Measurements from ENCODE around the gene SOS1. TPM values are rescaled to one million over a fixed set of nuclear protein-coding genes. Genes with fewer than 3 reads are reported as not detected.

SOS1 gene
- total and polyA plus RNA-seq, 2 donors (not counting 3 experiments of a cell fraction or from before 2014, with no cell fraction given) = 22.2 to 32.5 TPM

DNA sequence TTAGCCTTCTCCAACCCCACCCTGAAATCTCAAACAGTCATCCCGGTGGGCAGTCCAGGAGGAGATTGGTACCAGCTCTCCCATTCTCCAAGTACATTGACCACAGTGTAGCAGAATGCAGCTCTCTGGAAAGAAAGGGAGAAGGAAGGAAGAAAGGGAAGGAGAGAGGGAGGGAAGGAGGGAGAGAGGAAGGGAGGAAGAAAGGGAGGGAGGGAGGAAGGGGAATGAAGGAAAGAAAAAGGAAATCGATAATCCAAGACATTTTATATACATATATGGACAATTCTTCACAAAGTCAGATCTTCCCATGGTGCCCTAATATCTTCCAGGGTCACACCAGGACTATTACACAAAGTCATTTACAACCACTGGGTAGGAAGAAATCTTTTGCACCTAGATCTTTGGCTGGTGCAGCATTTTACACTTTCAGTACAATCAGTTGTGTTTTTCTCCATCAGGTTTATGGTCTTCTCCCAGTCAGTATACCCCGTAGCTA is 172.4 kb downstream of the SOS1 start:
- Histone ChIP-seq H3K4me2 (ENCODE audit: insufficient read depth, low read length) (no peak overlapping the region), H3K4me1 (ENCODE audit: control insufficient read depth, extremely low read depth, insufficient read depth, low read length) (peaks cover 6% of the 10 kb centered on the region), H3K9me3 (replicated peaks; ENCODE audit: control insufficient read depth, insufficient read depth, low read length) (no peaks in the 10 kb centered on the region), H2AFZ (ENCODE audit: low read depth, low read length) (no peak overlapping the region), H3K27me3 (ENCODE audit: control insufficient read depth in 2 of 2, insufficient read depth in 2 of 2, low read length in 2 of 2) (peaks cover 0 to 6% of the 10 kb centered on the region in 2 experiments), H3K4me3 (replicated peaks in 1 of 3; ENCODE audit: insufficient read depth in 1 of 3, low read depth in 1 of 3, low read length in 3 of 3) (no peak overlapping the region), H3K36me3 (ENCODE audit: control insufficient read depth in 2 of 2, extremely low read depth in 1 of 2, insufficient read depth in 2 of 2, low read length in 2 of 2) (no peaks in the 10 kb centered on the region), H3K9ac (replicated peaks; ENCODE audit: extremely low read depth, insufficient read depth, low read length) (no peak overlapping the region), H3K27ac (ENCODE audit: insufficient read depth, low read depth, low read length) (no peak overlapping the region), H3K9me1 (replicated peaks; ENCODE audit: control insufficient read depth, extremely low read depth, insufficient read depth, low read length) (no peaks in the 10 kb centered on the region), H3K79me2 (ENCODE audit: control insufficient read depth, insufficient read depth, low read length) (no peaks in the 10 kb centered on the region), H4K20me1 (replicated peaks; ENCODE audit: control insufficient read depth, extremely low read depth, insufficient read depth, low read length) (no peaks in the 10 kb centered on the region)
- FAIRE-seq = no peak
- CTCF ChIA-PET = interaction anchor here (1.0 to 5.7 kb wide), 35 partner anchors 9 to 783 kb away, joined by 3 to 449 read pairs (median 6); partner anchors contain the start of gene SOS1
- POLR2A ChIA-PET = interaction anchor here (0.6 to 1.1 kb wide), 2 partner anchors 11 to 176 kb away, joined by 5 to 6 read pairs; no protein-coding TSS in a partner anchor
- dilution Hi-C loops (cut with MboI; ENCODE audit: extremely low pct_ligation_motif_present, low sequenced_read_pairs) (no loop called here), intact Hi-C loops (cut with micrococcal nuclease) (no loop called here)
- TF ChIP-seq FOS (IDR thresholded peaks at IDR 0.05; ENCODE audit: borderline replicate concordance, insufficient read depth, low read length) = no peak
- TF ChIP-seq MYC (IDR thresholded peaks at IDR 0.05; ENCODE audit: low read depth, low read length) = no peak
- TF ChIP-seq GATA2 (IDR thresholded peaks at IDR 0.05; ENCODE audit: insufficient read depth, insufficient read length, low read depth, low read length) = no peak
- TF ChIP-seq JUN (IDR thresholded peaks at IDR 0.05; ENCODE audit: borderline replicate concordance, insufficient read depth, insufficient read length, low read depth) = no peak
- TF ChIP-seq, protein P1, sequence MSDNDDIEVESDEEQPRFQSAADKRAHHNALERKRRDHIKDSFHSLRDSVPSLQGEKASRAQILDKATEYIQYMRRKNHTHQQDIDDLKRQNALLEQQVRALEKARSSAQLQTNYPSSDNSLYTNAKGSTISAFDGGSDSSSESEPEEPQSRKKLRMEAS (IDR thresholded peaks at IDR 0.05; ENCODE audit: insufficient read depth, insufficient read length) = no peak
- no peak for TF ChIP-seq POLR2A (IDR thresholded peaks at IDR 0.05; ENCODE audit: low read depth, low read length)
- TF ChIP-seq POLR2AphosphoS5 (IDR thresholded peaks at IDR 0.05; ENCODE audit: insufficient read depth, low read depth, low read length) = no peak
- TF ChIP-seq, protein P2, sequence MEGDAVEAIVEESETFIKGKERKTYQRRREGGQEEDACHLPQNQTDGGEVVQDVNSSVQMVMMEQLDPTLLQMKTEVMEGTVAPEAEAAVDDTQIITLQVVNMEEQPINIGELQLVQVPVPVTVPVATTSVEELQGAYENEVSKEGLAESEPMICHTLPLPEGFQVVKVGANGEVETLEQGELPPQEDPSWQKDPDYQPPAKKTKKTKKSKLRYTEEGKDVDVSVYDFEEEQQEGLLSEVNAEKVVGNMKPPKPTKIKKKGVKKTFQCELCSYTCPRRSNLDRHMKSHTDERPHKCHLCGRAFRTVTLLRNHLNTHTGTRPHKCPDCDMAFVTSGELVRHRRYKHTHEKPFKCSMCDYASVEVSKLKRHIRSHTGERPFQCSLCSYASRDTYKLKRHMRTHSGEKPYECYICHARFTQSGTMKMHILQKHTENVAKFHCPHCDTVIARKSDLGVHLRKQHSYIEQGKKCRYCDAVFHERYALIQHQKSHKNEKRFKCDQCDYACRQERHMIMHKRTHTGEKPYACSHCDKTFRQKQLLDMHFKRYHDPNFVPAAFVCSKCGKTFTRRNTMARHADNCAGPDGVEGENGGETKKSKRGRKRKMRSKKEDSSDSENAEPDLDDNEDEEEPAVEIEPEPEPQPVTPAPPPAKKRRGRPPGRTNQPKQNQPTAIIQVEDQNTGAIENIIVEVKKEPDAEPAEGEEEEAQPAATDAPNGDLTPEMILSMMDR (IDR thresholded peaks at IDR 0.05; ENCODE audit: extremely low read depth in 1 of 2, insufficient read depth in 1 of 2, low read depth in 1 of 2, low read length in 2 of 2) = no peak
- TF ChIP-seq EZH2 (IDR thresholded peaks at IDR 0.05; ENCODE audit: borderline replicate concordance, low read depth, low read length, severe bottlenecking) = no peak
- BruUV-seq (replicated peaks) = no TSS peak
- DNase-seq (ENCODE audit: low read depth, low spot score) = no peak
